AG04449 (cell line): ENCODE measurements around the gene HOXB4.
A peak's percentile ranks its signal among the peaks of the same experiment; 100 is the strongest.

ENCODE experiments used
- CTCF ChIA-PET: fragments of 350-600 bp; formaldehyde crosslinking; extraction: SDS; loops from one replicate; lab custom pipeline; 2021; ENCODE audit warnings: antibody characterized with exemption; lab: Yijun Ruan, JAX
- POLR2A ChIA-PET: fragments of 400-600, 350-600 bp; formaldehyde crosslinking; extraction: SDS; loops from one replicate; lab custom pipeline; 2020; ENCODE audit warnings: antibody characterized with exemption, inconsistent platforms; lab: Yijun Ruan, JAX
- DNase-seq: peaks from one replicate; pipeline ENCODE4 v3.0.0-alpha.2; 2010; ENCODE audit warnings: low read depth, low spot score
- H3K4me3 ChIP-seq: 2 replicates; pipeline ENCODE4 v1.5.1; 2011; ENCODE audit warnings: low read depth, mild to moderate bottlenecking, control low read depth, low read length
- CTCF ChIP-seq: IDR thresholded peaks from one replicate; pipeline ENCODE4 v1.5.1; 2011; ENCODE audit warnings: mild to moderate bottlenecking, moderate library complexity, low read length, control low read depth, inconsistent platforms; ENCODE audit not compliant: insufficient read depth; ENCODE audit errors: missing control alignments

HOXB4 gene

GRCh38 chr17:48561884-48562810 is 16.0 kb downstream of the HOXB4 start:
- peak; percentile 63 for TF ChIP-seq CTCF
- DNase-seq: no peak
- peak overlapping the region; percentile 54 for H3K4me3 ChIP-seq
- CTCF ChIA-PET: interaction anchor here (0.6 to 2.8 kb wide), 6 partner anchors 9 to 239 kb away, joined by 3 to 10 read pairs (median 4); no protein-coding TSS in a partner anchor
- POLR2A ChIA-PET: interaction anchor here (0.6 to 1.2 kb wide), 5 partner anchors 12 to 141 kb away, joined by 3 to 4 read pairs (median 3); partner anchors contain the start of gene HOXB5

GRCh38 chr17:48559840-48560817 is 18.0 kb downstream of the HOXB4 start:
- DNase-seq: no peak
- ChIA-PET CTCF (interaction anchor here (0.7 to 1.9 kb wide), 7 partner anchors 8 to 226 kb away, joined by 3 to 5 read pairs (median 3); no protein-coding TSS in a partner anchor), POLR2A (interaction anchor here (0.7 to 1.6 kb wide), 4 partner anchors 10 to 40 kb away, joined by 3 to 7 read pairs (median 4); no protein-coding TSS in a partner anchor)

GRCh38 chr17:48559122-48559839 is 18.9 kb downstream of the HOXB4 start:
- CTCF ChIA-PET: interaction anchor here (1.0 to 1.9 kb wide), 5 partner anchors 10 to 225 kb away, joined by 3 to 5 read pairs (median 3); no protein-coding TSS in a partner anchor
- no peak for TF ChIP-seq CTCF

More at GRCh38 chr17:48559840-48560817, 18.0 kb downstream of the HOXB4 start:
- TF ChIP-seq CTCF: no peak
- no peak overlapping the region for H3K4me3 ChIP-seq

GRCh38 chr17:48558831-48559121 is 19.4 kb downstream of the HOXB4 start:
- ChIA-PET CTCF (interaction anchor here (1.4 kb wide), 1 partner anchor 206 kb away, joined by 4 read pairs; no protein-coding TSS in a partner anchor), POLR2A (interaction anchor here (0.7 to 0.9 kb wide), 3 partner anchors 9 to 29 kb away, joined by 3 to 4 read pairs (median 3); no protein-coding TSS in a partner anchor)
- TF ChIP-seq CTCF: no peak
- no peak overlapping the region for H3K4me3 ChIP-seq
- no peak for DNase-seq

More at GRCh38 chr17:48559122-48559839, 18.9 kb downstream of the HOXB4 start:
- POLR2A ChIA-PET: interaction anchor here (0.7 to 1.6 kb wide), 5 partner anchors 9 to 41 kb away, joined by 3 to 7 read pairs (median 4); no protein-coding TSS in a partner anchor
- DNase-seq: no peak
- H3K4me3 ChIP-seq: no peak overlapping the region

GRCh38 chr17:48558057-48558830 is 19.9 kb downstream of the HOXB4 start:
- TF ChIP-seq CTCF: no peak
- ChIA-PET POLR2A (interaction anchor here (0.6 to 0.9 kb wide), 2 partner anchors 18 to 75 kb away, joined by 3 to 4 read pairs; no protein-coding TSS in a partner anchor), CTCF (interaction anchor here (0.7 to 3.6 kb wide), 7 partner anchors 11 to 207 kb away, joined by 3 to 22 read pairs (median 4); partner anchors contain the start of gene HOXB5)
- no peak overlapping the region for H3K4me3 ChIP-seq
- no peak for DNase-seq
